Raji (cell line): Measurements from ENCODE around the gene BMAL2.

ENCODE experiments used
- POLR2A ChIP-seq: IDR thresholded peaks from 2 replicates; pipeline ENCODE4 v1.6.1; 2011; ENCODE audit warnings: low read depth, low read length, control low read depth; ENCODE audit not compliant: insufficient read depth

Gene BMAL2

GRCh38 chr12:27335364-27336281, 3.0 kb downstream of the BMAL2 start:
- TF ChIP-seq POLR2A: no peak

- TF ChIP-seq POLR2A: no peak
Observed at GRCh38 chr12:27336282-27336653, 3.6 kb downstream of the BMAL2 start.

- no peak for TF ChIP-seq POLR2A
Observed at GRCh38 chr12:27337376-27337775, 4.7 kb downstream of the BMAL2 start.

GRCh38 chr12:27338473-27338872, 5.8 kb downstream of the BMAL2 start:
- TF ChIP-seq POLR2A: no peak

GRCh38 chr12:27340971-27341370, 8.3 kb downstream of the BMAL2 start:
- no peak for TF ChIP-seq POLR2A

- TF ChIP-seq POLR2A: no peak
Observed at GRCh38 chr12:27342536-27342935, 9.9 kb downstream of the BMAL2 start.

- no peak for TF ChIP-seq POLR2A
Observed at GRCh38 chr12:27343255-27344000, 10.8 kb downstream of the BMAL2 start.

GRCh38 chr12:27344246-27344645, 11.6 kb downstream of the BMAL2 start:
- TF ChIP-seq POLR2A: no peak

- no peak for TF ChIP-seq POLR2A
Observed at GRCh38 chr12:27344760-27345159, 12.1 kb downstream of the BMAL2 start.

- TF ChIP-seq POLR2A: no peak
Observed at GRCh38 chr12:27345376-27345775, 12.7 kb downstream of the BMAL2 start.

GRCh38 chr12:27347779-27348178, 15.1 kb downstream of the BMAL2 start:
- TF ChIP-seq POLR2A: no peak

- no peak for TF ChIP-seq POLR2A
Observed at GRCh38 chr12:27351476-27351875, 18.8 kb downstream of the BMAL2 start.

GRCh38 chr12:27355486-27355885, 22.9 kb downstream of the BMAL2 start:
- no peak for TF ChIP-seq POLR2A

GRCh38 chr12:27355979-27356378, 23.3 kb downstream of the BMAL2 start:
- TF ChIP-seq POLR2A: no peak

GRCh38 chr12:27359578-27360340, 27.1 kb downstream of the BMAL2 start:
- no peak for TF ChIP-seq POLR2A
